ENCODE measurements around the gene EXD2.

EXD2 gene

DNA sequence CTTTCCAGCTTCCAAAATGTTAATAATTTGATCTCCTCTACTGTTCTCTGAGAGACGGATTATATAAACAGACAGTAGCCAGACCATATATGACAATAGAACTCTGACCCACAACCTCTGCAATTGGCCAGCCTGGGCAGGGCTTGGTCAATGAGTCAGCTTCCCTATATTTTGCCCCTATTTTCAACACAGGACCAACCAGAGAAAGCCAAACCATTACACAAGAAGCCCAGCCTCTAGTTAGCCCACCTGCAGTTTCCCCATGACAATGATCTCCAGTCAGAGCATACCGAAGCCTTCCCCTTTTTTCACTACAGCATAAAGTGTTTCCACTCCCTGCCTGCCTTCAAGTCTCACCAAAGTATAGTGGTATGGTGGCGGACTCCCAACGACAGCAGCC lies 7.6 kb upstream of the EXD2 start:
- Histone ChIP-seq H2AFZ (ENCODE audit: low read depth) (no peak overlapping the region), H3K4me3 (IDR thresholded peaks at IDR 0.05; ENCODE audit: insufficient read depth, low read depth, low read length) (no peak overlapping the region), H3K27ac (no peak overlapping the region), H3K4me1 (ENCODE audit: low read depth, poor library complexity, severe bottlenecking) (no peaks in the 10 kb centered on the region), H3K79me2 (ENCODE audit: insufficient read depth, low read depth) (no peaks in the 10 kb centered on the region), H3K27me3 (ENCODE audit: insufficient read depth, low read depth) (no peaks in the 10 kb centered on the region), H3K36me3 (ENCODE audit: insufficient read depth) (no peaks in the 10 kb centered on the region), H4K20me1 (ENCODE audit: insufficient read depth) (no peaks in the 10 kb centered on the region), H3K4me2 (no peak overlapping the region), H3K9ac (no peak overlapping the region)
- no peak for TF ChIP-seq CTCF (conservative IDR thresholded peaks at IDR 0.05; ENCODE audit: low read depth, low read length)

DNA sequence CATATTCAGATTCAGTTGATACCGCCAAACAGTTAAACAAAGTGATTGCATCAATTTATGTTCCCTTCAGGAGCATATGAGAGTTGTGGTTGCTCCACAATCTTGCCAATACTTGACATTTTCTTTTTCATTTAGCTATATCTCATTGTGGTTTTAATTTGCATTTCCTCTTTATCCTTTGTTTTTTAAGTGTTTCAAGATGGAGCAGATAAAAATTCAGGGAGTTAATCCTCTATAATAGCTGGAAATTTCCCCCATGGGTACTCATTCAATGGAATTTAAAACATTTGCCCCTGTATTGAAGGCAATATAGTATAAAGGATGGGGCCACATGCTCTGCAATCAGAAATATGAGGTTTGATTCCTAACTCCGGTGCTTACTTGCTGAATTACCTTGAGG lies 1.1 kb upstream of the EXD2 start:
- H3K36me3 ChIP-seq (ENCODE audit: insufficient read depth), result no peaks in the 10 kb centered on the region
- no peak overlapping the region for H3K9ac ChIP-seq
- H3K4me1 ChIP-seq (ENCODE audit: low read depth, poor library complexity, severe bottlenecking), result peaks cover 8% of the 10 kb centered on the region
- no peak overlapping the region for H3K27ac ChIP-seq
- H3K4me2 ChIP-seq, result no peak overlapping the region
- H2AFZ ChIP-seq (ENCODE audit: low read depth), result no peak overlapping the region
- no peak for TF ChIP-seq CTCF (conservative IDR thresholded peaks at IDR 0.05; ENCODE audit: low read depth, low read length)
- H3K4me3 ChIP-seq (IDR thresholded peaks at IDR 0.05; ENCODE audit: insufficient read depth, low read depth, low read length), result no peak overlapping the region
- H4K20me1 ChIP-seq (ENCODE audit: insufficient read depth), result no peaks in the 10 kb centered on the region
- H3K79me2 ChIP-seq (ENCODE audit: insufficient read depth, low read depth), result no peaks in the 10 kb centered on the region
- no peaks in the 10 kb centered on the region for H3K27me3 ChIP-seq (ENCODE audit: insufficient read depth, low read depth)

DNA sequence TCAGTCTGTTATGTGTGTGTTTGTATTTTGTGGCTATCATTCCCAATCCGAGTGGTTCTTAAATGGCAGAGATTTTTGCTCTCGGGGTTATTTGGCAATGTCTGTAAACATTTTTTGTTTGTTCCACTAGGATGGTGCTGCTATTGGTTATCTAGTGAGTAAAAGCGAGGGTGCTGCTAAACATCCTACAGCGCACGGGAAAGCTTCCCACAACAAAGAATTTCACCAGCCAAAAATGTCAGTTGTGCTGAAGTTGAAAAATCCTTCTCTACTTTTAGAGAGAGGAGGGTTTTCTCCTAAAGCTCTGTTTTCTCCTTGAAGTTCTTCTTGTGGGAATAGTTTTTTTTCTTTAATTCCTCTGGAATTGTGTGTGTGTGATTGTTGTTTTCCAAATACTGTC lies 2.4 kb downstream of the EXD2 start:
- H3K27ac ChIP-seq, result no peak overlapping the region
- no peak overlapping the region for H3K4me2 ChIP-seq
- TF ChIP-seq CTCF (conservative IDR thresholded peaks at IDR 0.05; ENCODE audit: low read depth, low read length), result no peak
- H3K4me1 ChIP-seq (ENCODE audit: low read depth, poor library complexity, severe bottlenecking), result peaks cover 8% of the 10 kb centered on the region
- H3K4me3 ChIP-seq (IDR thresholded peaks at IDR 0.05; ENCODE audit: insufficient read depth, low read depth, low read length), result no peak overlapping the region
- no peaks in the 10 kb centered on the region for H3K79me2 ChIP-seq (ENCODE audit: insufficient read depth, low read depth)
- no peaks in the 10 kb centered on the region for H3K36me3 ChIP-seq (ENCODE audit: insufficient read depth)
- H3K27me3 ChIP-seq (ENCODE audit: insufficient read depth, low read depth), result no peaks in the 10 kb centered on the region
- no peaks in the 10 kb centered on the region for H4K20me1 ChIP-seq (ENCODE audit: insufficient read depth)
- H3K9ac ChIP-seq, result no peak overlapping the region
- H2AFZ ChIP-seq (ENCODE audit: low read depth), result no peak overlapping the region

GRCh38 chr14:69199786-69200185 lies 8.5 kb downstream of the EXD2 start:
- Histone ChIP-seq H4K20me1 (ENCODE audit: insufficient read depth) (no peaks in the 10 kb centered on the region), H3K4me2 (no peak overlapping the region), H3K4me1 (ENCODE audit: low read depth, poor library complexity, severe bottlenecking) (no peaks in the 10 kb centered on the region), H3K36me3 (ENCODE audit: insufficient read depth) (no peaks in the 10 kb centered on the region), H3K27ac (no peak overlapping the region), H3K27me3 (ENCODE audit: insufficient read depth, low read depth) (no peaks in the 10 kb centered on the region), H3K79me2 (ENCODE audit: insufficient read depth, low read depth) (no peaks in the 10 kb centered on the region), H3K4me3 (IDR thresholded peaks at IDR 0.05; ENCODE audit: insufficient read depth, low read depth, low read length) (no peak overlapping the region), H3K9ac (no peak overlapping the region), H2AFZ (ENCODE audit: low read depth) (no peak overlapping the region)
- TF ChIP-seq CTCF (conservative IDR thresholded peaks at IDR 0.05; ENCODE audit: low read depth, low read length), result no peak

- H3K4me1 ChIP-seq (ENCODE audit: low read depth, poor library complexity, severe bottlenecking), result peaks cover 9% of the 10 kb centered on the region
- no peak overlapping the region for H3K27ac ChIP-seq
- no peak overlapping the region for H3K4me3 ChIP-seq (IDR thresholded peaks at IDR 0.05; ENCODE audit: insufficient read depth, low read depth, low read length)
- no peaks in the 10 kb centered on the region for H3K27me3 ChIP-seq (ENCODE audit: insufficient read depth, low read depth)
- TF ChIP-seq CTCF (conservative IDR thresholded peaks at IDR 0.05; ENCODE audit: low read depth, low read length), result no peak
- no peak overlapping the region for H3K4me2 ChIP-seq
- H3K36me3 ChIP-seq (ENCODE audit: insufficient read depth), result no peaks in the 10 kb centered on the region
- no peaks in the 10 kb centered on the region for H3K79me2 ChIP-seq (ENCODE audit: insufficient read depth, low read depth)
- no peak overlapping the region for H3K9ac ChIP-seq
- H2AFZ ChIP-seq (ENCODE audit: low read depth), result no peak overlapping the region
- H4K20me1 ChIP-seq (ENCODE audit: insufficient read depth), result no peaks in the 10 kb centered on the region
Observed at GRCh38 chr14:69204753-69205152, 13.5 kb downstream of the EXD2 start.

Data from KMS-11 (cell line).